Measurements from ENCODE around the gene TLE3.
"Not testable (repeated sequence)": the region's sequence is repeated elsewhere in the genome, so short reads cannot be mapped to it uniquely, and the experiment has no call there.

TLE3 gene

DNA sequence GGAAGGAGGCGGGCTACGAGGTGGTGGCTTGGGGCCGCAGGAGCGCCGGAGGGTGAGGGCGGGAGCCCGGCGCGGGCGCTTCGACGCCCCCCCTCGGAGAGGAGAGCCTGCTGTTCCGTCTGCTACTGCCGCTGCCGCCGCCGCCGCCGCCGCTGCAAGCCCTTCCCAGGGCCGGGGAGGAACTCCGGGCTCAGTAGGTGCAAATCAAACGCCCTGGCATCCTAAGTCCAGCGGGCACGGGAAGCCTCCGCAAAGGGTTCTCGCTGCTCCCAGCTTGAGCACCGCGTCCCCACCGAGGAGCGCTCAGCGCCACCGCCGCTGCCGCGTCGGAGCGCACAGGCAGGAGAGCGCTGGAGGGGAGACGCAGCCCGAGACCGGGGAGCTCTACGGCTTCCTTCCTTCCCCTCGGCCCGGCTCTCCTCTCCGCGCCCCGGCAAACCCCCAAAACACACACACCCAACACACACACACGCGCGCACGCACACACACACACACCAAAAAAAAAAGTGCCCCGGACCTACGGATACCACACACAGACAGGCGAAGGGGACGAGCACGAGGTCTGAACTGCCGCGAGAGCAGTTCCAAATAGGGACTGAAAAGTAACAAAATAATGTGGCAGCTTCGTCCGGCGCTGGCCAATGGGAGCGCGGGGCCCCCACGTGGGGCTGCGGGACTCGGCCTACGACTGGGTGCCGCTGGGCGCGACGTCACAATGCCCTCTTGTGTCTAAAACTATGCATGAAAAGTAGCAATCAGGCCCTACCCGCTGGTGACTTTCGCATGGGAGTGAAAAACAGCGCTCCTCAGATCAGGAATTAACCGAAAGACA, at the start of gene TLE3:
Gene TLE3 (minus strand): TSS at position 597 of the 832 bp plus-strand sequence. CDS start 1,119 bp downstream, outside the sequence.
- peak; percentile 91 for DNase-seq

GRCh38 chr15:70147178-70147760, 49.6 kb upstream of the TLE3 start:
- DNase-seq = no peak

DNA sequence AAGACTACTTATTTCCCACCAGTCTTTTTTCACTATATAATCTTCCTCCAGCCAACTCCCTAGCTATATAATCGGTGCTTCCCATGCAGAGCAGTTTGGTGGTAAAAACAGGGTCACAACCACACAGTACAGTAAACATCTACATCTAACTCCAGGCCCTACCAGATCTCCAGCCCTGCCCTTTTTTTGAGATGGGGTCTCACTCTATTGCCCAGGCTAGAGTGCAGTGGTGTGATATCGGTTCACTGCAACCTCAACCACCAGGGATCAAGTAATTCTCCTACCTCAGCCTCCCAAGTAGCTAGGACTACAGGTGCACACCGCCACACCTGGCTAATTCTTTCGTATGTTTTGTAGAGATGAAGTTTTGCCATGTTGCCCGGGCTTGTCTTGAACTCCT, 49.1 kb upstream of the TLE3 start:
- DNase-seq = no peak

DNA sequence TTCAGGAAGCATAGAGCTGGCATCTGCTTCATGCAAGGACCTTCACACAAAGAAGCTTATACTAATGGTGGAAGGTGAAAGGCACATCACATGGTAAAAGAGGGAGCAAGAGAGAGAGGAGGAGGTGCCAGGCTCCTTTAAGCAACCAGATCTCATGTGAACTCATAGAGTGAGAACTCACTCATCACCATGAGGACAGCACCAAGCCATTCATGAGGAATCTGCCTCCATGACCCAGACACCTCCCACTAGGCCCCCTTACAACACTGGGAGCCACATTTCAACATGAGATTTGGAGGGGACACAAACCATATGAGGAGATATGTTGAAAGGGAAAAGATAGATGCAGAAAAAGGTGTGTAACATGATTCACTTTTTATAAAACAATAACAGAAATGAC, 48.4 kb upstream of the TLE3 start:
- no peak for DNase-seq

DNA sequence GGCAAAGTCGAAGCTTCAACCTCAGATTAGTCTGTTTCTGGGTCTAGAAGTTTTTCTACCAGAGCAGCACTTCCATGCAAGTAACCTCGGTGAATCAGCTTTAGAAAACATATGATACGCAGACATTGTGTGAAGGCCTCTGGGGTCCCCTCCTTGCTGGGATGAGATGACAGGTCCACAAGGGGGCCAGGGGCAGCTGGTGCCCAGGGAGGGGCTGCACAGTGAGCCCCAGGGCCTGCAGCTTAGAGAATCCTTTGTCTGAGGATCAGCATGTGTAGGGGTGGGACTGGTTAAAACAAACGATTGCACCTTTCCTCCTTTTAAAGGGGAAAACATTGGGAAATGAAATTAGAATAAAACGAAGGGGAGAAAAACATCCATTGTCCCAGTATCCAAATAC, 47.5 kb upstream of the TLE3 start:
- DNase-seq = no peak

DNA sequence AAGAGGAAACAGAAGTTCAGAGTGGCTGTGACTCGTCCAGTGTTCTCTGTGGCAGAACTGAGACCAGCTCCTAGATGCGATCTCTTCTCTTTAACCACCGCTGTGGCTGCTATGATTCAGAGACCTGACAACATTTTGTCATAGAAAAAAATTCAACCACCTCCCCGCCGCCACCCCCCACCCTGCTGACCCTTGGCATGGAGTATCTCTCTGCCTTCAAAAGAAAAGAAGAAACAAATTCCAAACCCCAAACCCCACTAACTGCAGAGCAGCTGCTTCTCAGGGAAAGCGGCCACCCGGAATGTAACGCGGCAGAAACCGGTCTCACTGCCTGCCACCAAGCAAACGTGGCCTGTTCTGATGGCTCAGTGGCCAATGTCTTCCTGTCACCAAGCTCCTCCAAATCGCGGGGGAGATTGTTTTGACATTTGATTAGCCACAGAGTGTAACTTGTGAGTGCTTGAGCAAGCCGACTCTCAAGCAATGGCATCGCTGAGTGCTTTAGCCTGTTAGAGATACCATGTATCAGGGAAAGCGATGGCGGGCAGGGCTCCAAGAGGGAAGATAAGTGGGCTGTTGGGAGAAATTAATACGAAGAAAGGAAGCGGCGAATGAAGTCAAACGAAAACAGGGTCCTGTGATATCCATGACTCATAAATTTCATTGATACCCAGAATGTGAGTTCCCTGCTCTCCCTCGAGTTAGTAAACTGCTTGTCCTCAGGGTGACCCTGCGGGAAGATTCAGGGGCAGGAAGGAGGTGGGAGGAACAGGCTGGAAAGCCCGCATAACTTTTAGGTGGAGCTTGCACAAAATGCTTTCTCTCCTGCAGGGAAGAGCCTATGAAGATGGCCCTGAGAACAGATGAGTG, 44.8 kb upstream of the TLE3 start:
- no peak for DNase-seq

GRCh38 chr15:70142072-70142321, 44.3 kb upstream of the TLE3 start:
- DNase-seq = no peak

DNA sequence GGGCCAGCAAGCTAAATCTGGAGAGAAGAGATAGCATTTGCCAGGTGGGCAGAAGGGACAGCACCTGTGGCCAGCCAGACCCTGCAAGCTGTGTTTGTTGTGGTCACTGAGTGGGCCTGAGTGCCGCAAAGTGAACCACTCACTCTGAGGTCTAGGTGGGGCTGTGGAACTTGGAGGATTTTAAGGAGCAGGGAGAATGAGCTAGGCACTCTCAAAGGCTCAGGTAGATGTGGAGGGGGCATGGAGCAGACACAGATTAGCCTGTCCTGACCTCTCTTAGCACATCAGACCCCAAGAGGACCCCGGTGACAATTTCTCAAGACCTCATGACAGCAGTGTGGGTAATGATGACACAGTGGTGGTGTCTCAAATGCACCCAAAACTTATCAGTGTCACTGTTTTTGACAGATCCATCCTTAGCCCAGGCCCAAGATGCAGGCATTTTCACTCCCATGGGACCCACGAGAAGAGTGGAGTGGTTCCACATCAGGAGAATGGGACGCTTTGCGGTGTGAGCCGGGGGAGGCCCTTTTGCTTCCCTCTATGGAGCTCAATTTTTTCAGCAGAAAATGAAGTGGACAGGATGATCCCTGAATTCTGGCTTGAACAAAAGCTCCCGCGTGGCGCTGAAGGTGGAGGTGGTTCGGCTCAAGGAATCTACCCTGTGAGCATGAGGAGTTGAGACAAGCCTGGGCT, 43.8 kb upstream of the TLE3 start:
- DNase-seq = no peak

- no peak for DNase-seq
These were observed 43.0 kb upstream of the TLE3 start for GRCh38 chr15:70140543-70141375.

DNA sequence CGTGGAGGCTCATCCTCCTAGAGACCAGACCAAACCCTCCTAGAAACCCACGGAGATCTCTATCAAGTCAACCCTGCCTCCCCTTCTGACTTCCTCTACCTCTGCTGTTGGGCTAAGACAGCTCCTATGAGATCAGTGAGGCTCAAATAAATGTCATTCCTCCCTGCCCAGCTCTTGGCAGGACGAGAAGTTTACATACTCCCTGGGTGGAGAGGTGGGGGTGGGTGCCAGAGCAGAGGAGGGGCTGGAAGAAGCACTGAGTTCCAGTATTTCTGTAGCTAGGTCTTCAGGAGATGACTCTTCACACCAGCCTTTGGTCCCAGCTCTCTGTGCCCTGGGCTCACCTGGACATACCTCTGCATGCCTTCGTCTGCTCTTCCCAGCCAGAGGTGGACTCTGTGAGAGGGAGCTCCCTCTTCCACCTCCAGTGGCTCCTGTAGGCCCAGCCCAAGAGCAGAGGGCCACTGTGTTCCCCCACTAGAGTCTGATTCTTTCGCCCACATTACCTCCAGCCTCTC, 42.4 kb upstream of the TLE3 start:
- no peak for DNase-seq

GRCh38 chr15:70137967-70138366, 40.2 kb upstream of the TLE3 start:
- DNase-seq = no peak

- not testable (repeated sequence) for DNase-seq
These were observed 39.3 kb upstream of the TLE3 start for GRCh38 chr15:70137021-70137420.

DNA sequence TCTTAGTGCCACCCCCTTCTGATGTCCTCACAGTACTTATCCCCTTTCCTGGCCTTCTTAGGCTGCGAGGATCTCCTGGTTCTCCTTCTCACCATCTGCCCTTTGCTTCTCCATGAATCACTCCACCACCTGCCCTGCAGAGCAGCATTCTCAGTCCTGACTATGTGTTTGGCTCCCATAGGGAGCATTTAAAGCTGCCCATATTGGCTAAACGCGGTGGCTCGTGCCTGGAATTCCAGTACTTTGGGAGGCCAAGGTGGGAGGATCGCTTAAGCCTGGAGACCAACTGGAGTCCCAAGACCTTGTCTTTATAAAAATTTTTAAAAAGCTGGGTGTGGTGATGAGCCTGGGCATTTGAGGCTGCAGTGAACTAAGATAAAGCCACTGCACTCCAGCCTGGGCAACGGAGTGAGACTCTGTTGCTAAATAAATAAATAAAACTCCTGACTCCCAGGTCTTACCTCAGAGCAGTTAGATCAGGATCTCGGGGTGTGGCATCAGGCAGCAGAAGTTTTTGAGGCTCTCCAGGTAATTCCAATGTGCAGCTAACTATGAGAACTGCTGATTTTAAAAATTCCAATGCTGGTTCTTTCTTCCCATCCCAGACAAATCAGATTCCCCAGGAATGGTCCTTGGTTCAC, 36.2 kb upstream of the TLE3 start:
- no peak for DNase-seq

DNA sequence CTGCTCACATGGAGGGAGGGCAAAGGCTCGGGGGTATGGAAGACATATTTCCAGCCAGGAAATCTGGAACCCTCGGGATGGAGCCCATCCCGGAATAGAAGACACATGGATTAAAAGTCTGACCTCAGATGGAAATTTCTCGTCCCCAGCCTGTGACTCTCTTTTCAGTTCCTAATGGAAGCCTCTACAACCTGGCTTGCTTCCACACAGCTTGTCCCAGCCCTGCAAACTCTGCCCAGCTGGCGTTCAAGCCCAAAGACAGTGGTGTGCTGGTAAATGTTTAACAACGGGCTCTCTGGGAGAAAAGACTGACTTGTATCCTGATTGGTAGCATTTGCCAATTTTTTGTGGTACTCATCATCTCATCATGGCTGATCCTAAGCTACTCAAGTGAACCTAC, 35.6 kb upstream of the TLE3 start:
- no peak for DNase-seq

DNA sequence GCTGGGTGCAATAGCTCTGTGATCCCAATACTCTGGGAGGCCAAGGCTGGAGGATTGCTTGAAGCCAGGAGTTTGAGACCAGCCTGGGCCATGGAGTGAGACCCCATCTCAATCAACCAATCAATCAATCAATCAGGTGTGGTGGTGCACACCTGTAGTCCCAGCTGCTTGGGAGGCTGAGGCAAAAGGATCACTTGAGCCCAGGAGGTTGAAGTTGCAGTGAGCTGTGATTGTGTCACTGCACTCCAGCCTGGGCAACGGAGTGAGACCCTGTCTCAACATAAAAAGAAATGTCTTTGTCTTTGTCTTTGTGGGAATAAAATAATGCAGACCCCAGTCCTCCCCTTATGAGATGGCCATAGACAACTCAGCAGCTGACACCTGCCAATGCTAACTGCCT, 34.9 kb upstream of the TLE3 start:
- DNase-seq = no peak

DNA sequence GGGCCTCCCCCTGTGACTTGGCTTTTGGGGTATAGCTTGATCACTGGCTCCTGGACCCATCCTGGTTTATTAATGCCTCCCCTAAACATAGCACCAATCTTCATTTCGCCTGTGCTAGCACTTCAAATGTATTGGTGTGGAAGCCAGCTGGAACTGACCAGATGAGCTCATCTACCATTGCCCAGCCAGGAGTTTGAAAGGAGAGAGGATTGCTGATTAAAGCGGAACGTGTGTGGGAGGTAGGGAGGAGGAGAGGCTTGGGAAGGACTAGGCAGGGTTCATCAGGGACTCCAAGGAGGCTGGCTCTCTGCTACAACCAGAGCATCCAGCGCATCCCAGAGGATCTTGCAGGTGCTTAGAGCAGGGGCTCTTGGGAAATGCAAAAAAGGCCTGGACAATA, 34.4 kb upstream of the TLE3 start:
- no peak for DNase-seq

DNA sequence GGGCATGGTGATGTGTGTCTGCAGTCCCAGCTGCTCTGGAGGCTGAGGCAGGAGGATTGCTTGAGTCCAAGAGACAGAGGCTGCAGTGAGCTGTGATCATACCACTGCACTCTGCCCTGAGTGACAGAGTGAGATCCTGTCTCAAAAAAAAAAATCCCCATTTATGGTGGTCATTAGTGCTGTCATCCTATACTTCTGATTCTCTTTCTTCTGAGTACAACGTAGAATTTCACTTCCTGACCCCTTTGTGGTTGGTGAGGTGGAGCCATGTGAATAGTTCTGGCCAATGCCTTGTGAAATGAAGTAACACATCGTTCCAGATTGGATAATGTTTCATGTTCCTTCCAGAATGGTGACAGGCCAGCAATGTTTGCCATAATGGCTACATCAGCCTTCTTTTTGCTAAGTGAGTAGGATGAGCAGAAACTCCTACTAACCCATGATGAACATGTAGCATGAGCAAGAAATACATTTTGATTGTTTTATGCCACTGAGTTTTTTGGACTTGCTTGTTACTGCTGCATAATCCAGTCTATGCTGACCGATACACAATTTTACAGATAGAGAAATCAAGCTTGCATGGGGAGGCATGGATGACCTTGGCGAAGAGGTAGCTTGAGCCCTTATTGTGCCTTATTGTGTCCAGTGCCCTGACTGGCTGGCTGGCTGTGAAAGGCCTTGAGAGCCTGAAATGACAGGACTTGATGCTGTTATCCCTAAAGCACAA, 30.9 kb upstream of the TLE3 start:
- DNase-seq = no peak

GRCh38 chr15:70127770-70128413, 30.2 kb upstream of the TLE3 start:
- DNase-seq = no peak

DNA sequence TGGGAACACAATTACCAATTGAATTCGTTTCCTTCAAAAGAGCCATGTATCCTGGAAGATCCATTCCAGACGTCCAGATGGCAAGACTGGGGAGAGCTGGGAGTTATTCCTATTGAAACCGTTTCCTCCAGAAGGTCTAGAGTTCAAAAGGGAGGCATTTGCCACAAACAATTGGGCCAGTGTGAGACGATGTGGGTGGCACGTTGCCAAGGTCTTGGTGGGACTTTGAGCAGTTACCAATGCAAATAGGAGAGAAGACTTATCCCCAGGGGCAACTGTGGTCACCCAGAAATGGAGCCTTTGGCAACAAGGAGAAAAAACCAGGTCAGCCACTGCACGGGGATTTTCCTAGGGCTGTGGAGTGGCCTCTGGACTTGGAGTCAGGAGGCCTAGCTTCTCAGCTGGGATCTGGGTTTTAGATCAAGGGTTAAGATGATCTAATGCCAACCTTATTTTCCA, 29.6 kb upstream of the TLE3 start:
- DNase-seq = no peak

GRCh38 chr15:70126362-70126761, 28.6 kb upstream of the TLE3 start:
- no peak for DNase-seq

Data from DMS153 (cell line).